Upper lobe of right lung (tissue), 1 donor: ENCODE data around the gene PCYT1A. TPM values are rescaled to one million over a fixed set of nuclear protein-coding genes. Genes with fewer than 3 reads are reported as not detected.
A peak's percentile ranks its signal among the peaks of the same experiment; 100 is the strongest.
"Not testable (repeated sequence)": the region's sequence is repeated elsewhere in the genome, so short reads cannot be mapped to it uniquely, and the experiment has no call there.

Experiments used
- ATAC-seq: fragments of 200-7000 bp; cut with Tn5 transposase; one replicate; pipeline ENCODE4 v1.9.1; 2020; ENCODE audit warnings: mild to moderate bottlenecking, moderate library complexity
- DNase-seq: peaks from one replicate; pipeline ENCODE4 v3.0.0-alpha.2; 2020
- H3K27ac ChIP-seq: fragments of 200-600 bp; one replicate; pipeline ENCODE4 v1.8.0; 2022
- H3K27me3 ChIP-seq: fragments of 200-600 bp; one replicate; pipeline ENCODE4 v1.8.0; 2022; ENCODE audit warnings: mild to moderate bottlenecking
- H3K36me3 ChIP-seq: fragments of 200-600 bp; one replicate; pipeline ENCODE4 v1.8.0; 2022
- H3K4me1 ChIP-seq: fragments of 200-600 bp; one replicate; pipeline ENCODE4 v1.8.0; 2022
- H3K4me3 ChIP-seq: fragments of 200-600 bp; one replicate; pipeline ENCODE4 v1.8.0; 2022; ENCODE audit warnings: mild to moderate bottlenecking
- H3K9me3 ChIP-seq: fragments of 200-600 bp; one replicate; pipeline ENCODE4 v1.8.0; 2022
- CTCF ChIP-seq: fragments of 200-600 bp; IDR thresholded peaks from one replicate; pipeline ENCODE4 v1.8.0; 2022; ENCODE audit warnings: antibody characterized with exemption
- intact Hi-C: fragments of 100-400 bp; cut with DNase I; formaldehyde crosslinking; loops from one replicate; pipeline ENCODE4 v1.11.0; 2022
- total RNA-seq: library from RNA; stranded (reverse); fragmentation: NEBNext Ultra II Directional; extraction: Animal tissue kit (Norgen Biotek cat#: 25700); gene quantifications from one replicate; pipeline ENCODE4 v1.2.1, GENCODE V29; 2021
- donor health status: DM: no; HTN: yes; CAD: no; lungs with severe emphysema.

The PCYT1A gene
- total RNA-seq, 1 donor from 2014 or later = 58.4 TPM

GRCh38 chr3:196317687-196318467, 30.4 kb upstream of the PCYT1A start, which contains the start of gene DYNLT2B:
DYNLT2B (minus strand) TSS chr3:196318240; CDS start chr3:196318152, 88 bp downstream.
- DNase-seq (peak; percentile 95), ATAC-seq (peak; percentile 98)

GRCh38 chr3:196316799-196317686, 29.5 kb upstream of the PCYT1A start:
- H3K27me3 ChIP-seq, ATAC-seq, intact Hi-C loops, DNase-seq, H3K9me3 ChIP-seq, H3K4me1 ChIP-seq, H3K36me3 ChIP-seq: not testable (repeated sequence)
- Histone ChIP-seq H3K27ac (peak overlapping the region; percentile 96), H3K4me3 (peak overlapping the region; percentile 84)

More at GRCh38 chr3:196317687-196318467, 30.4 kb upstream of the PCYT1A start, which contains the start of gene DYNLT2B:
- no peaks in the 10 kb centered on the region for H3K4me1 ChIP-seq
- H3K27ac ChIP-seq = peak within 1 kb of the TSS; percentile 96
- H3K4me3 ChIP-seq = peak within 1 kb of the TSS; percentile 84
- H3K36me3 ChIP-seq = no peaks in the 10 kb centered on the region
- TF ChIP-seq CTCF = no peak
- intact Hi-C loops = no loop called here
- H3K9me3 ChIP-seq = no peaks in the 10 kb centered on the region
- no peaks in the 10 kb centered on the region for H3K27me3 ChIP-seq

- no peak overlapping the region for H3K4me3 ChIP-seq
- no peak overlapping the region for H3K27ac ChIP-seq
- H3K9me3 ChIP-seq = no peaks in the 10 kb centered on the region
- no peaks in the 10 kb centered on the region for H3K4me1 ChIP-seq
- no peak for TF ChIP-seq CTCF
- intact Hi-C loops = no loop called here
- no peaks in the 10 kb centered on the region for H3K36me3 ChIP-seq
- DNase-seq = no peak
- no peaks in the 10 kb centered on the region for H3K27me3 ChIP-seq
- ATAC-seq = no peak
Measured at GRCh38 chr3:196315821-196316220, 28.3 kb upstream of the PCYT1A start.

GRCh38 chr3:196314597-196314996, 27.1 kb upstream of the PCYT1A start:
- no peak for TF ChIP-seq CTCF
- Histone ChIP-seq H3K4me1 (no peaks in the 10 kb centered on the region), H3K27me3 (no peaks in the 10 kb centered on the region), H3K4me3 (no peak overlapping the region), H3K36me3 (no peaks in the 10 kb centered on the region), H3K9me3 (no peaks in the 10 kb centered on the region), H3K27ac (no peak overlapping the region)
- no peak for ATAC-seq
- intact Hi-C loops = no loop called here
- DNase-seq = no peak

GRCh38 chr3:196314086-196314485, 26.6 kb upstream of the PCYT1A start:
- H3K27ac ChIP-seq, intact Hi-C loops, H3K9me3 ChIP-seq, H3K36me3 ChIP-seq, H3K27me3 ChIP-seq, DNase-seq, ATAC-seq, H3K4me1 ChIP-seq, H3K4me3 ChIP-seq: not testable (repeated sequence)

GRCh38 chr3:196302960-196303359, 15.4 kb upstream of the PCYT1A start:
- ATAC-seq, H3K27ac ChIP-seq, intact Hi-C loops, H3K4me3 ChIP-seq, H3K4me1 ChIP-seq, H3K36me3 ChIP-seq, H3K27me3 ChIP-seq, H3K9me3 ChIP-seq, DNase-seq: not testable (repeated sequence)

GRCh38 chr3:196302551-196302950, 15.0 kb upstream of the PCYT1A start:
- intact Hi-C loops, H3K27ac ChIP-seq, H3K36me3 ChIP-seq, DNase-seq, H3K4me1 ChIP-seq, H3K4me3 ChIP-seq, H3K27me3 ChIP-seq, ATAC-seq, H3K9me3 ChIP-seq: not testable (repeated sequence)
